Stimulated activated CD4-positive, alpha-beta T cell treated with anti-CD3 and anti-CD28 coated beads, TNF-alpha, amount 100 ng/mL, for 1 hour (primary cell): ENCODE data around the gene PPARA.

Experiments
- DNase-seq, 3 donors: peaks; one replicate each; pipeline ENCODE4 v3.0.0-alpha.2; 2020; ENCODE audit warnings: low read depth in 3 of 3, low spot score in 1 of 3

Gene PPARA

GRCh38 chr22:46150034-46150654, at the start of gene PPARA:
Gene PPARA (plus strand): TSS chr22:46150526. CDS start chr22:46198384, 47,858 bp downstream.
- peak; percentile 62 to 82 (median 71) for DNase-seq

- no peak for DNase-seq
These were observed 48.2 kb upstream of the PPARA start for GRCh38 chr22:46102159-46102558.

GRCh38 chr22:46102752-46103151, 47.6 kb upstream of the PPARA start:
- no peak for DNase-seq

- DNase-seq = no peak
These were observed 47.1 kb upstream of the PPARA start for GRCh38 chr22:46103181-46103580.

GRCh38 chr22:46103664-46104063, 46.7 kb upstream of the PPARA start:
- DNase-seq = no peak

- no peak for DNase-seq
These were observed 46.0 kb upstream of the PPARA start for GRCh38 chr22:46104170-46104880.

- DNase-seq = no peak
These were observed 45.3 kb upstream of the PPARA start for GRCh38 chr22:46104881-46105493.

- no peak for DNase-seq
These were observed 44.6 kb upstream of the PPARA start for GRCh38 chr22:46105494-46106278.

GRCh38 chr22:46106279-46107022, 43.9 kb upstream of the PPARA start:
- no peak for DNase-seq

GRCh38 chr22:46107089-46107664, 43.1 kb upstream of the PPARA start:
- DNase-seq = no peak

GRCh38 chr22:46107753-46108563, 42.4 kb upstream of the PPARA start:
- DNase-seq = no peak

- no peak for DNase-seq
These were observed 41.5 kb upstream of the PPARA start for GRCh38 chr22:46108564-46109473.

- DNase-seq = no peak
These were observed 40.8 kb upstream of the PPARA start for GRCh38 chr22:46109474-46110003.

GRCh38 chr22:46110215-46110614, 40.1 kb upstream of the PPARA start:
- no peak for DNase-seq

GRCh38 chr22:46111645-46112306, 38.5 kb upstream of the PPARA start:
- no peak for DNase-seq

GRCh38 chr22:46112405-46112804, 37.9 kb upstream of the PPARA start:
- DNase-seq = no peak

GRCh38 chr22:46113110-46113909, 37.0 kb upstream of the PPARA start:
- DNase-seq = no peak
